ENCODE results near the gene TOR1AIP1.

The TOR1AIP1 gene

DNA sequence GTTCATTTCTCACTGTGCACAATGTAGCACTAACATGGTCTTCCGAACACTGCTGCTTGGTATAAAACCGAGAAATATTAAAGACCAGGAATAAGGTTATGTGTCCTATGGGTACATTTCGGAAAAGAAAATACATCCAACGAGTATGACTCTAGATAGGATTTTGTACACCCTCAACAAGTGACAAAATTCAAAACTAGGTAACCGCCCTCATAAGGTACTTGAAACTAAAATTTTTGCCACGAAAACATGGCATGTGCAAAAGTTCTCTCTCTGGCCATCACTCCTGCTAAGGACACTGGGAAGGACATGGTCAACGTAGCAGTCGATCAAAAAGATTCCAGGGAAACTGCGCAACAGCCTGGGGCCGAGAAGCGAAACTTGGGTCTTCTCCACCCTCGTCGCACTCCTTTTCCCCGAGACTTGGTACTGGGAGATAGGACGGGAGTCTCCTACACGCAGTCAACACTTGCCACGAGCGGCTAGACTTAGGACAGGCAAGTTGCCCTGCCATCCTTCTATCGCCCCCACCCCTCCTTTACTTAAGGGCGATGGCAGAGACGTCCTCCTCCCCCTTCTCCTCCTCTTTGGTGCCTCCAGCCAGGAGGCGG lies 338 bp upstream of the TOR1AIP1 start:
- POLR2A ChIA-PET, result interaction anchor here (0.5 to 3.5 kb wide), 11 partner anchors 11 to 757 kb away, joined by 3 to 29 read pairs (median 3); partner anchors contain the start of genes CEP350 and QSOX1
- TF ChIP-seq YY2 (tag by site-specific recombination; IDR thresholded peaks at IDR 0.05), result no peak
- TF ChIP-seq KLF16 (tag by site-specific recombination; IDR thresholded peaks at IDR 0.05), result no peak
- TF ChIP-seq ZNF843 (tag by site-specific recombination; IDR thresholded peaks at IDR 0.05), result no peak
- no peak for TF ChIP-seq ZNF704 (tag by site-specific recombination; IDR thresholded peaks at IDR 0.05)
- TF ChIP-seq PRDM10 (tag by site-specific recombination; IDR thresholded peaks at IDR 0.05), result peak; percentile 97
- TF ChIP-seq, protein P1, sequence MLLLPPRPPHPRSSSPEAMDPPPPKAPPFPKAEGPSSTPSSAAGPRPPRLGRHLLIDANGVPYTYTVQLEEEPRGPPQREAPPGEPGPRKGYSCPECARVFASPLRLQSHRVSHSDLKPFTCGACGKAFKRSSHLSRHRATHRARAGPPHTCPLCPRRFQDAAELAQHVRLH (tag by site-specific recombination; IDR thresholded peaks at IDR 0.05), result no peak; the same call in 1 of the 2 replicates
- no peak for TF ChIP-seq ZNF404 (tag by site-specific recombination; IDR thresholded peaks at IDR 0.05)
- TF ChIP-seq, protein P2, sequence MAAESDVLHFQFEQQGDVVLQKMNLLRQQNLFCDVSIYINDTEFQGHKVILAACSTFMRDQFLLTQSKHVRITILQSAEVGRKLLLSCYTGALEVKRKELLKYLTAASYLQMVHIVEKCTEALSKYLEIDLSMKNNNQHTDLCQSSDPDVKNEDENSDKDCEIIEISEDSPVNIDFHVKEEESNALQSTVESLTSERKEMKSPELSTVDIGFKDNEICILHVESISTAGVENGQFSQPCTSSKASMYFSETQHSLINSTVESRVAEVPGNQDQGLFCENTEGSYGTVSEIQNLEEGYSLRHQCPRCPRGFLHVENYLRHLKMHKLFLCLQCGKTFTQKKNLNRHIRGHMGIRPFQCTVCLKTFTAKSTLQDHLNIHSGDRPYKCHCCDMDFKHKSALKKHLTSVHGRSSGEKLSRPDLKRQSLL (tag by site-specific recombination; IDR thresholded peaks at IDR 0.05), result 0 out of 2 replicates have a peak, but pooled peaks have one; percentile 47
- TF ChIP-seq, protein P3, sequence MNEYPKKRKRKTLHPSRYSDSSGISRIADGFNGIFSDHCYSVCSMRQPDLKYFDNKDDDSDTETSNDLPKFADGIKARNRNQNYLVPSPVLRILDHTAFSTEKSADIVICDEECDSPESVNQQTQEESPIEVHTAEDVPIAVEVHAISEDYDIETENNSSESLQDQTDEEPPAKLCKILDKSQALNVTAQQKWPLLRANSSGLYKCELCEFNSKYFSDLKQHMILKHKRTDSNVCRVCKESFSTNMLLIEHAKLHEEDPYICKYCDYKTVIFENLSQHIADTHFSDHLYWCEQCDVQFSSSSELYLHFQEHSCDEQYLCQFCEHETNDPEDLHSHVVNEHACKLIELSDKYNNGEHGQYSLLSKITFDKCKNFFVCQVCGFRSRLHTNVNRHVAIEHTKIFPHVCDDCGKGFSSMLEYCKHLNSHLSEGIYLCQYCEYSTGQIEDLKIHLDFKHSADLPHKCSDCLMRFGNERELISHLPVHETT (tag by site-specific recombination; IDR thresholded peaks at IDR 0.05), result no peak
- TF ChIP-seq PRDM6 (tag by site-specific recombination; IDR thresholded peaks at IDR 0.05), result no peak
- no peak for TF ChIP-seq ZNF19 (tag by site-specific recombination; IDR thresholded peaks at IDR 0.05; ENCODE audit: low read depth)
- TF ChIP-seq ZNF664 (tag by site-specific recombination; IDR thresholded peaks at IDR 0.05), result no peak
- no peak for TF ChIP-seq ZNF501 (tag by site-specific recombination; IDR thresholded peaks at IDR 0.05)
- peak; percentile 86 for TF ChIP-seq SCRT1 (tag by site-specific recombination; IDR thresholded peaks at IDR 0.05; ENCODE audit: borderline replicate concordance)
- TF ChIP-seq ZNF112 (tag by site-specific recombination; IDR thresholded peaks at IDR 0.05), result no peak
- peak; percentile 84 for TF ChIP-seq ZNF398 (tag by site-specific recombination; IDR thresholded peaks at IDR 0.05)
- no peak for TF ChIP-seq ZNF214 (tag by site-specific recombination; IDR thresholded peaks at IDR 0.05; ENCODE audit: borderline replicate concordance)
- TF ChIP-seq ZNF670 (tag by site-specific recombination; IDR thresholded peaks at IDR 0.05; ENCODE audit: low read depth), result no peak
- no peak for TF ChIP-seq ZNF202 (tag by site-specific recombination; IDR thresholded peaks at IDR 0.05; ENCODE audit: borderline replicate concordance)
- no peak for TF ChIP-seq GLI2 (tag by site-specific recombination; IDR thresholded peaks at IDR 0.05; ENCODE audit: borderline replicate concordance, low read depth)
- no peak for TF ChIP-seq ZNF157 (tag by site-specific recombination; IDR thresholded peaks at IDR 0.05)

More for the DNA sequence above, 338 bp upstream of the TOR1AIP1 start:
- CTCF ChIA-PET, result interaction anchor here (1.3 to 1.6 kb wide), 2 partner anchors 14 to 67 kb away, joined by 5 to 6 read pairs; no protein-coding TSS in a partner anchor
- no peaks in the 10 kb centered on the region for H3K9me3 ChIP-seq (ENCODE audit: control insufficient read depth, insufficient read depth, low read depth, low read length)
- peaks cover 7 to 22% of the 10 kb centered on the region in 2 experiments for H3K36me3 ChIP-seq (ENCODE audit: control insufficient read depth in 2 of 2, insufficient read depth in 1 of 2, low read length in 2 of 2)
- H3K27ac ChIP-seq (ENCODE audit: extremely low read depth, low read depth, low read length), result peak overlapping the region; percentile 90
- H3K4me3 ChIP-seq (ENCODE audit: low read depth, low read length), result peak overlapping the region; percentile 83
- H3K4me1 ChIP-seq (ENCODE audit: control insufficient read depth, insufficient read depth, low read length), result no peaks in the 10 kb centered on the region

Data from HEK293 (cell line).